HepG2 (cell line): Measurements from ENCODE around the gene RPS23. TPM values are rescaled to one million over a fixed set of nuclear protein-coding genes. Genes with fewer than 3 reads are reported as not detected.

Source experiments
- CEBPB ChIP-seq: IDR thresholded peaks from 2 replicates; pipeline ENCODE4 v1.6.1; 2011; ENCODE audit warnings: low read depth, low read length, improper control_type of control experiment, borderline replicate concordance
- CENPT ChIP-seq: sonication (generic); formaldehyde crosslinking; IDR thresholded peaks from 2 replicates; pipeline ENCODE4 v1.8.0; 2022; ENCODE audit warnings: low read depth, mild to moderate bottlenecking, moderate library complexity, missing genetic modification reagents
- DBP ChIP-seq: sonication (generic); formaldehyde crosslinking; IDR thresholded peaks from 2 replicates; pipeline ENCODE4 v1.4.0; 2020; ENCODE audit warnings: missing genetic modification reagents; ENCODE audit errors: not compliant biosample characterization
- DRAP1 ChIP-seq: IDR thresholded peaks from 2 replicates; pipeline ENCODE4 v1.6.1; 2016; ENCODE audit warnings: missing genetic modification reagents, missing compliant biosample characterization
- HDAC2 ChIP-seq: sonication (generic); formaldehyde crosslinking; IDR thresholded peaks from 2 replicates; pipeline ENCODE4 v1.4.0; 2020; ENCODE audit warnings: missing genetic modification reagents
- MTF1 ChIP-seq: sonication (generic); formaldehyde crosslinking; IDR thresholded peaks from 2 replicates; pipeline ENCODE4 v1.5.0; 2020; ENCODE audit warnings: missing genetic modification reagents
- RARG ChIP-seq: sonication (generic); formaldehyde crosslinking; IDR thresholded peaks from 2 replicates; pipeline ENCODE4 v1.4.0; 2020; ENCODE audit warnings: low read depth, mild to moderate bottlenecking, missing genetic modification reagents
- TP53 ChIP-seq: sonication (generic); formaldehyde crosslinking; conservative IDR thresholded peaks from 2 replicates; pipeline ENCODE4 v1.4.0; 2020; ENCODE audit warnings: missing genetic modification reagents
- TRAFD1 ChIP-seq: sonication (generic); formaldehyde crosslinking; IDR thresholded peaks from 2 replicates; pipeline ENCODE4 v1.5.1; 2020; ENCODE audit warnings: missing genetic modification reagents, mild to moderate bottlenecking, borderline replicate concordance
- ZFP41 ChIP-seq: sonication (generic); formaldehyde crosslinking; IDR thresholded peaks from 2 replicates; pipeline ENCODE4 v1.4.0; 2020; ENCODE audit warnings: mild to moderate bottlenecking, missing genetic modification reagents, borderline replicate concordance
- ZNF136 ChIP-seq: sonication (generic); formaldehyde crosslinking; IDR thresholded peaks from 2 replicates; pipeline ENCODE4 v1.8.1; 2022; ENCODE audit warnings: low read depth, mild to moderate bottlenecking, moderate library complexity, missing genetic modification reagents
- ZNF253 ChIP-seq: sonication (generic); formaldehyde crosslinking; IDR thresholded peaks from 2 replicates; pipeline ENCODE4 v1.8.0; 2022; ENCODE audit warnings: mild to moderate bottlenecking, missing genetic modification reagents, borderline replicate concordance
- ZNF33B ChIP-seq: sonication (generic); formaldehyde crosslinking; IDR thresholded peaks from 2 replicates; pipeline ENCODE4 v1.5.1; 2020; ENCODE audit warnings: mild to moderate bottlenecking, missing genetic modification reagents
- ZNF432 ChIP-seq: sonication (generic); formaldehyde crosslinking; IDR thresholded peaks from 2 replicates; pipeline ENCODE4 v1.5.0; 2020; ENCODE audit warnings: missing genetic modification reagents, mild to moderate bottlenecking, borderline replicate concordance
- ZNF580 ChIP-seq: IDR thresholded peaks from 2 replicates; pipeline ENCODE4 v1.6.1; 2016; ENCODE audit warnings: low read depth, borderline replicate concordance
- ZNF672 ChIP-seq: sonication (generic); formaldehyde crosslinking; IDR thresholded peaks from 2 replicates; pipeline ENCODE4 v1.8.1; 2022; ENCODE audit warnings: missing genetic modification reagents
- ZNF773 ChIP-seq: sonication (generic); formaldehyde crosslinking; IDR thresholded peaks from 2 replicates; pipeline ENCODE4 v1.4.0; 2020; ENCODE audit warnings: missing genetic modification reagents, borderline replicate concordance
- polyA plus RNA-seq, 8 experiments: library from polyadenylated mRNA; depleted of rRNA in 3 of 8; stranded (reverse) in 7 of 8; unstranded in 1 of 8; fragments of >200 nt; fragmentation: Illumina TruSeq in 4 of 8; extraction: Trizol in 4 of 8; gene quantifications; 2 replicates each; pipeline versions ENCODE4 v1.2.1 to v1.2.3, GENCODE V29; 2011 to 2016; ENCODE audit warnings: low read depth in 4 of 8, missing spikeins in 1 of 8, mixed read lengths in 1 of 8; ENCODE audit not compliant: insufficient read depth in 1 of 8
- total RNA-seq, 5 experiments: library from RNA; depleted of rRNA; stranded (reverse); fragments of >200 nt; fragmentation: Illumina TruSeq; extraction: Trizol; gene quantifications; 2 replicates each; pipeline ENCODE4 v1.2.3, GENCODE V29; 2016; ENCODE audit warnings: low read depth in 1 of 5
- TF ChIP-seq, protein P1 (sequence below): sonication (generic); formaldehyde crosslinking; IDR thresholded peaks from 2 replicates; pipeline ENCODE4 v1.4.0; 2020; ENCODE audit warnings: missing genetic modification reagents
- TF ChIP-seq, protein P2 (sequence below): sonication (generic); formaldehyde crosslinking; IDR thresholded peaks from 2 replicates; pipeline ENCODE4 v1.8.1; 2023; ENCODE audit warnings: mild to moderate bottlenecking, missing genetic modification reagents, borderline replicate concordance
- TF ChIP-seq, protein P3 (sequence below): sonication (generic); formaldehyde crosslinking; IDR thresholded peaks from 2 replicates; pipeline ENCODE4 v1.4.0; 2020; ENCODE audit warnings: mild to moderate bottlenecking, low read depth, missing genetic modification reagents
- TF ChIP-seq, protein P4 (sequence below): sonication (generic); formaldehyde crosslinking; IDR thresholded peaks from 2 replicates; pipeline ENCODE4 v1.4.0; 2020; ENCODE audit warnings: mild to moderate bottlenecking, missing genetic modification reagents

The RPS23 gene
- total and polyA plus RNA-seq, 2 of the 13 experiments (the other 11 are each of a cell fraction or from before 2014, with no cell fraction given), result 3,088 to 3,235 TPM

DNA sequence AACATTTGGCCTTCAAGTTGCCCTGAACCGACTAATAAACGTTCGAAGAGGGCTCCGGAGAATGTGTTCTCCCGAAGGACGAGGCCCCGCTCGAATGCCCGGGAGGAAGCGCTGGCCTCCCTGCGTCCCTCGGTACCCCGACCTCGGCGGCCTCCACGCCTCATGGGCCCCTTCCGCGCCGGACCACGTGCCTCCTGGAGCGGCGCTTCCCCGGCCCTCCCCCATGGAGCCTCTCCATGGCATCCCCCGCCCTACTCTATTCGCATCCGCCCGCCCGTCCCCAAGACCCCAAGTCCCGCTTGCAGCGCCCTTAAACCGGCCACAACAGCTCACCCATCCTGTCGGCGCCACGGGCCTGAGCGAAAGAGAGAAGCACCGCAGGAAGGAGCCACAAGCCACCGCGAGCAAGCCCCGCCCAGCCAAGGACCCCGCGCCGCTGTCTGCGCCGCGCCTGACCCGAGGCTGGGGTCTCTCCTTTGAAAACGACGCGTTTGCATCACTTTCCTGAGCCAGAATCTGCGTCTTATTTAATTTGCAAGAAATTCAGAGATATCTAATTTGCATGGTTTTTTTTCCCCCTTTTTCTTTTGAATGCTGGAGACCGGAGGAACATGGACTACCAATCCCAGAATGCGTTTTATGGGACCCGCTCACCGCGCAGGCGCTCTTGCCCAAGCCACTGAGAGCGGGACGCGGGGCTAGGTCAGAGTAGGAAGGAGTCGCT lies at the start of gene RPS23 (continued):
- TF ChIP-seq CEBPB, result no peak
- peak; percentile 82; the same call in 1 of the 2 replicates for TF ChIP-seq TP53 (CRISPR knock-in tag)
- TF ChIP-seq, protein P1, sequence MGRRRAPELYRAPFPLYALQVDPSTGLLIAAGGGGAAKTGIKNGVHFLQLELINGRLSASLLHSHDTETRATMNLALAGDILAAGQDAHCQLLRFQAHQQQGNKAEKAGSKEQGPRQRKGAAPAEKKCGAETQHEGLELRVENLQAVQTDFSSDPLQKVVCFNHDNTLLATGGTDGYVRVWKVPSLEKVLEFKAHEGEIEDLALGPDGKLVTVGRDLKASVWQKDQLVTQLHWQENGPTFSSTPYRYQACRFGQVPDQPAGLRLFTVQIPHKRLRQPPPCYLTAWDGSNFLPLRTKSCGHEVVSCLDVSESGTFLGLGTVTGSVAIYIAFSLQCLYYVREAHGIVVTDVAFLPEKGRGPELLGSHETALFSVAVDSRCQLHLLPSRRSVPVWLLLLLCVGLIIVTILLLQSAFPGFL (CRISPR knock-in tag), result no peak
- TF ChIP-seq CENPT (CRISPR knock-in tag), result no peak
- TF ChIP-seq DBP (CRISPR knock-in tag), result peak; percentile 62
- no peak for TF ChIP-seq RARG (CRISPR knock-in tag)
- TF ChIP-seq MTF1 (CRISPR knock-in tag), result no peak
- TF ChIP-seq ZNF672, result no peak
- TF ChIP-seq ZNF136, result no peak
- 0 out of 2 replicates have a peak, but pooled peaks have one; percentile 46 for TF ChIP-seq ZNF253
- TF ChIP-seq ZNF33B (CRISPR knock-in tag), result 0 out of 2 replicates have a peak, but pooled peaks have one; percentile 61
- 0 out of 2 replicates have a peak, but pooled peaks have one; percentile 49 for TF ChIP-seq ZNF580 (CRISPR knock-in tag)
- no peak for TF ChIP-seq ZNF432 (CRISPR knock-in tag)
- TF ChIP-seq ZNF773 (CRISPR knock-in tag), result 0 out of 2 replicates have a peak, but pooled peaks have one; percentile 83
- no peak for TF ChIP-seq HDAC2
- no peak for TF ChIP-seq TRAFD1
- TF ChIP-seq, protein P2, sequence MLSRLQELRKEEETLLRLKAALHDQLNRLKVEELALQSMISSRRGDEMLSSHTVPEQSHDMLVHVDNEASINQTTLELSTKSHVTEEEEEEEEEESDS (CRISPR knock-in tag), result no peak
- peak; percentile 79 for TF ChIP-seq DRAP1
- peak; percentile 73; the same call in 1 of the 2 replicates for TF ChIP-seq ZFP41 (CRISPR knock-in tag)
- TF ChIP-seq, protein P3, sequence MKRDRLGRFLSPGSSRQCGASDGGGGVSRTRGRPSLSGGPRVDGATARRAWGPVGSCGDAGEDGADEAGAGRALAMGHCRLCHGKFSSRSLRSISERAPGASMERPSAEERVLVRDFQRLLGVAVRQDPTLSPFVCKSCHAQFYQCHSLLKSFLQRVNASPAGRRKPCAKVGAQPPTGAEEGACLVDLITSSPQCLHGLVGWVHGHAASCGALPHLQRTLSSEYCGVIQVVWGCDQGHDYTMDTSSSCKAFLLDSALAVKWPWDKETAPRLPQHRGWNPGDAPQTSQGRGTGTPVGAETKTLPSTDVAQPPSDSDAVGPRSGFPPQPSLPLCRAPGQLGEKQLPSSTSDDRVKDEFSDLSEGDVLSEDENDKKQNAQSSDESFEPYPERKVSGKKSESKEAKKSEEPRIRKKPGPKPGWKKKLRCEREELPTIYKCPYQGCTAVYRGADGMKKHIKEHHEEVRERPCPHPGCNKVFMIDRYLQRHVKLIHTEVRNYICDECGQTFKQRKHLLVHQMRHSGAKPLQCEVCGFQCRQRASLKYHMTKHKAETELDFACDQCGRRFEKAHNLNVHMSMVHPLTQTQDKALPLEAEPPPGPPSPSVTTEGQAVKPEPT, result 0 out of 2 replicates have a peak, but pooled peaks have one; percentile 46
- TF ChIP-seq, protein P4, sequence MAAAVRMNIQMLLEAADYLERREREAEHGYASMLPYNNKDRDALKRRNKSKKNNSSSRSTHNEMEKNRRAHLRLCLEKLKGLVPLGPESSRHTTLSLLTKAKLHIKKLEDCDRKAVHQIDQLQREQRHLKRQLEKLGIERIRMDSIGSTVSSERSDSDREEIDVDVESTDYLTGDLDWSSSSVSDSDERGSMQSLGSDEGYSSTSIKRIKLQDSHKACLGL (CRISPR knock-in tag), result peak; percentile 90; the same call in 1 of the 2 replicates
